ENCODE data around the gene RAB36.

Gene RAB36

DNA sequence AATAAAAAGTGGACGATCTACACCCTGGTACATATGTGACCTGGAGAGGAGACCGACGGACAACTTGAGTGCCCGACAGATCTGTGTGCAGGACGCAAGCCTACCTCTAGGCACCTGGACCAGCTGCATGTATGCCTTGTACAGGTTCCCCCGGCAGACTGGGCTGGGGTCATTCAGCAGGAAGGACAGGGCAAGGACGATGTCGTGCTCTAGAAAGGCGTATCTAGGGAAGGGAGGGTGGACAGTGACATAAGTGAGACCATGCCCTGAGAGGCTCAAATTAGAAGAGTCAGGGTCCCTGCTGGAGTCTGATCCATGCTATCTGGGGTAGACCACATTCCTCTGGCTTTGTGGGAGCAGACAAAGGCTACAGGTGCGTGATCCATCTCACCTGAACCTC, 11.4 kb upstream of the RAB36 start:
- in situ Hi-C loops (cut with MboI; ENCODE audit: low sequenced_read_pairs) = loop anchor here (25.0 kb wide), 1 partner anchor 253 kb away; no protein-coding TSS in a partner anchor

DNA sequence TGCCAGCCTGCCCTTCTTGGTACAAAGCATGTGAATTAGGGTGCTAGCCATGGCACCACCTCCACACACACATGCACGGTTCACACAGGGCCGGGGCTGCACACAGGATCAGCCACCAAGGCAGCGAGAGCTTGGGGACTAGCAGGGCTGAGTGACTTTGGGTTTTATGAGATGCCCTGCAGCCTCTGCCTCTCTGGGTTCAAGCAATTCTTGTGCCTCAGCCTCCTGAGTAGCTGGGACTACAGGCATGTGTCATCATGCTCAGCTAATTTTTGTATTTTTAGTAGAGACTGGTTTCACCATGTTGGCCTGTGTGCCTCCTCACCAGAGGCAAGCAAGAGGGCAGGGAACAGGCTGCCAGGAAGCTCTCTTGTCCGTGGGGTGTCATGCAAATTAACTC, 8.3 kb upstream of the RAB36 start:
- in situ Hi-C loops (cut with MboI; ENCODE audit: low sequenced_read_pairs) = loop anchor here (25.0 kb wide), 1 partner anchor 250 kb away; no protein-coding TSS in a partner anchor

DNA sequence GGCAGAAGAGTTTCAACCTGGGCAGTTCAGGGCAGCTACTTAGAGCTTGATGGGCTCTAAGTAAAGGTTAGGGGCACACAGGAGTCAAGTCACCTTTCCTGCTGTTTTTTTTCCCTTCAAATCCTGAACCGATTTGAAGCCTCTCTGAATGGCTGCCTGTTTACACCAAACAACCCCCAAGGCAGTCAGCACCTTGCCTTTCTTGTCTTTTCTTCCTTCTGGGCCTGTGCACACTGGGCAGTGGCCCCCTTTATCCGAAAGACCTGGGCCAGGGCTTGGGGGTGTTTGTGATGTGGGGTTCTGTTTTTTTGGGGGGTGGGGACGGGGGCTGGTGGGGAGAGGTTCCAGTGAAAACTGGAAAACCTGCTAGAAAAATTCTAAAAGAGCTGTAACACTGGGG, 7.8 kb upstream of the RAB36 start:
- in situ Hi-C loops (cut with MboI; ENCODE audit: low sequenced_read_pairs) = loop anchor here (25.0 kb wide), 1 partner anchor 250 kb away; no protein-coding TSS in a partner anchor

DNA sequence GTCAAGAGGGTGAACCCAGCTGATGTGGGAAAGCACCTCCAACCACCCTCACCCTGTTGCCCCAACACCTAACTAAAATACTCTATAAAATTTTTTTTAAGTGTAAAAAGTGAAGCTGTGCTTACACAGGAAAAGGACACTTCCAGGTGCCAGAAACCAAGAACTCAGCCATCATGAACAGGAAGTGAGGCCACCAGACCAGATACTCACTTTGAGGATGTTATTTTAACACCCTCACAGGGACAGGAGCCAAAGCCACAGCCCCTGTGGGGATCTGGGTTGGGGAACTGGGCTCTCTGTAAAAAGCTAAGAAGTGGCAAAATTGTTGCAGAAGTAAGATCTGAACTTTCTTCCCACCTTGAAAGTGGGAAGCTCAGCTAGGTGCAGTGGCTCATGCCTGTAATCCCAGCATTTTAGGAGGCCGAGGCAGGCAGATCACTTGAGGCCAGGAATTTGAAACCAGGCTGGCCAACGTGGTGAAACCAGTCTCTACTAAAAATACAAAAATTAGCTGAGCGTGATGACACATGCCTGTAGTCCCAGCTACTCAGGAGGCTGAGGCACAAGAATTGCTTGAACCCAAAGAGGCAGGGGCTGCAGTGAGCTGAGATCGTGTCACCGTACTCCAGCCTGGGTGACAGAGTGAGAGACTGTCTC, 7.2 kb upstream of the RAB36 start:
- in situ Hi-C loops (cut with MboI; ENCODE audit: low sequenced_read_pairs) = loop anchor here (25.0 kb wide), 1 partner anchor 249 kb away; no protein-coding TSS in a partner anchor

DNA sequence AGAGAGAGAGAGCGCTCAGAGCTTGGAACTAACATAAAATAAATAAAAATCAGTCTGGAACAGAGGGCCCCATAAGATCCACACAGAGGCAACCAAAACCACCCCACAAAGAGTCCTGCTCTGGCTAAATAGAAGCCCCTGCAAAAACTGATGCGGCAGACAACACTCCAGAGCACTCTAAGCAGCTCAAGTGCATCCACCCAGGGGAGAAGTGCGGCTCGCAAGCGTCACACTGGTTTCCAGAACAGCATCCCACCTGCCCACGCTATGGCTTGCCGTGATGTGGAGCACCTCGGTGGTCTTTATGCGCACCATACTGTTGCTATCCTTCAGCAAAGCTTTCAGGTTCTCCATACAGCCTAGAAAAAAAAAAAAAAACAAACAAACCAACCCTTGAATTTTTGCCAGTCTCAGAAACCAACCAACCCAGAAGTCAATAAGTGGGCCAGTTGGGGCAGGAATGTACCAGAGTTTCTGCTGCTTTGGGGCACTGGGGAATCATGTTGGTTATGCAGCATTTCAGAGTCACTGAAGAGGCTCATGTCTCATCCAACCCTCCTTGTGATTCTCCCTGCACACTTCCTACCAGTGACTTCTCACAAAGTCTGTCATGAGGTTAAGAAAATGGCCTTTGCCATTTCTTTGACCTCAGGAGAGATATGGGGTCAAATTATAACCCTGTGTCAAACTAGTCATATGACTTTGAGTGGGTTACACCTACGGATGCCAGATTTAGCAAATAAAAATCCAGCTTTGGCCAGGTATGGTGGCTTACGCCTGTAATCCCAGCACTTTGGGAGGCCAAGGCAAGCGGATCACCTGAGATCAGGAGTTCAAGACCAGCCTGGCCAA, 6.5 kb upstream of the RAB36 start:
- in situ Hi-C loops (cut with MboI; ENCODE audit: low sequenced_read_pairs) = loop anchor here (25.0 kb wide), 1 partner anchor 248 kb away; no protein-coding TSS in a partner anchor

DNA sequence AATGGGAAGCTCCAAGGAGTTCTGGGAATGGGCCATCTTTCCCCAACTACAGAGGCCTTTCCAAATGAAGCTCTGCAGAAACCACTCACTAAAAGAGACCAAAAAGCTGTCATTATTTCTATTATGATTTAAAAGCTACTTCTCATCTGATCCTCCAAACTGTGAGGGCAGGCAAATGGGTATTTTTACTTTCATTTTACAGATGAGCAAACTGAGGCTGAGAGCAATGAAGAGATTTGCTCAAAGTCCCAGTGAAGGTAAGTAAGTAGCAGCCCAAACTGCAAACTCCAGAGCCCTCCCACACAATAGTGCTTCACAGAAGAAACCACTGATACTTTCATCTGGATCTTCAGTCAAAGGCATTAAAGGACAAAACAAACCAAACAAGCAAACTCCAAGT, 4.9 kb upstream of the RAB36 start:
- in situ Hi-C loops (cut with MboI; ENCODE audit: low sequenced_read_pairs) = loop anchor here (25.0 kb wide), 1 partner anchor 247 kb away; no protein-coding TSS in a partner anchor

DNA sequence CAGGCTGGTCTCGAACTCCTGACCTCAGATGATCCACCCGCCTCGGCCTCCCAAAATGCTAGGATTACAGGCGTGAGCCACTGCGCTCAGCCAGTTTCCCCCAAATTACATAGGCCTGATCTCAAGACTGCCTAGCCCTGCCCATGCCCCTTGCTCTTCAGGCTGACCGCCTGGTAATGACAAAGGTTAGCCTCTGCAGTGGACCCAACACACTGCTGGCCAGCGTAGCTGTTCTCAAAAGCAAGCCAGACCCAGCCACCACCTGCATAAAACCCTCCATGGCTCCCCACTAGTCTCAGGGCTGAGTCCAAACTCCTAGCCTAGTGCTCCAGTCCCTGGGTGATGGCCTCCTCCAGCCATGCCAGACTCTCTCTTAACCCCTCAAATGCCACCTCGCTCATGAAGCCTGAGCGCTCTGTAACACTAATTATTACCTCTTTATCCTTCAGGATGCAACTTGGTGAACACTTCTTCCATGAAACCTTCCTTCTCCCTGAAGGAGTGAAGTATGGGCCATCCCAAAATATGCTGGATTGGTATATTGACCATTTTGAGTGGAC, 2.7 kb upstream of the RAB36 start:
- in situ Hi-C loops (cut with MboI; ENCODE audit: low sequenced_read_pairs) = loop anchor here (25.0 kb wide), 1 partner anchor 245 kb away; no protein-coding TSS in a partner anchor

DNA sequence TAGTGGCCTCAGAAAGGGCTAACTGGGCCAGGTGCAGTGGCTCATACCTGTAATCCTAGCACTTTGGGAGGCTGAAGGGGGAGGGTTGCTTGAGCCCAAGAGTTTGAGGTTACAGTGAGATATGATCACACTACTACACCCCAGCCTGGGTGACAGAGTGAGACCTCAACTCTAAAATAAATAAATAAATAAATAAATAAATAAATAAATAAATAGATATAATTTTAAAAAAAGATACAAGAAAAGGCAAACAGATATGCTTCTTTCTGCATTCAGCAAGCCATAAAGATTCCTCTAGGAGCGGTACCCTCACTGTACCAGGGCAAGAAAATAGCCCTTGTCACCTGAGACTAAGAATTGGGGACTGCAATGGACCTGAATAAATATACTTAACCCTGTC, 2.2 kb upstream of the RAB36 start:
- in situ Hi-C loops (cut with MboI; ENCODE audit: low sequenced_read_pairs) = loop anchor here (25.0 kb wide), 1 partner anchor 244 kb away; no protein-coding TSS in a partner anchor

DNA sequence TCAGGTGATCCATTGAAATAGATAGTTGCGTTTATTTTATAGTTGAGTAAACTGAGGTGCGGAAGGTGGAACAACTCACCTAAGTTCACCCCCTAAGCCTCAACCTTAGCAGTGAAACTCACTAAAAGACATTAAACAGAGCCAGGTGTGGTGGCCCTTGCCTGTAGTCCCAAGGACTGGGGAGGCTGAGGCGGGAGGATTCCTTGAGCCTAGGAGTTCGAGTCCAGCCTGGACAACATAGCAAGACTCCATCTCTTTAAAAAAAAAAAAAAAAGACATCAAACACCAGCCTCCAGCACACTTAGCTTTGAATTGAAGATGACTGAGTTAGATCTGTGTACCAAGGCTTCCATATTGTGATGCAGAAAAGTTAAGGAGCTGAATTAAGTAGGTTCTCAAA, 845 bp upstream of the RAB36 start:
- in situ Hi-C loops (cut with MboI; ENCODE audit: low sequenced_read_pairs) = loop anchor here (25.0 kb wide), 1 partner anchor 243 kb away; no protein-coding TSS in a partner anchor

DNA sequence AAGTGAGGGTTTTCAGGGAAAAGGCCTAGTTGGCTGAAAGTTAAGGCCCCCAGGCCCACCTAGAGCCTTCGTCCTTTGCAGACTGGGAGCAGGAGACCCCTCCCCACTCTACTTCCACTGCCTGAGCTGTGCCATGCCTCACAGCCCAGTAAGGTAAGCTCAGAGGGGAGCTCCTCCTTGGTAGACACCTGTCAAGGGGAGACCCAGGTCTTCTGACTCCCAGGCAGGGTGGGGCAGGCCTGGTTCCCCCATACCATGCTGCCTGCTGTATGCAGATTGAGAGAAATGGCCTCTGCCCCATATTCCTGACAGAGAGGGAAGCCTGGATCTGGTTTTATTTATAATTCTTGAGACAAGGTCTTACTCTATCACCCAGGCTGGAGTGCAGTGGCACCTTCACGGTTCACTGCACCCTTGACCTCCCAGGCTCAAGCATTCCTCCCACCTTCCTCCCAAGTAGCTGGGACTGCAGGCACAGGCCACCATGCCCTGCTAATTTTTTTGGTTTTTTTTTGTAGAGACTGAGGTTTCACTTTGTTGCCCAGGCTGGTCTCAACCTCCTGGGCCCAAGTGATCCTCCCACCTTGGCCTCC, 697 bp downstream of the RAB36 start:
- in situ Hi-C loops (cut with MboI; ENCODE audit: low sequenced_read_pairs) = loop anchor here (25.0 kb wide), 1 partner anchor 241 kb away; no protein-coding TSS in a partner anchor

DNA sequence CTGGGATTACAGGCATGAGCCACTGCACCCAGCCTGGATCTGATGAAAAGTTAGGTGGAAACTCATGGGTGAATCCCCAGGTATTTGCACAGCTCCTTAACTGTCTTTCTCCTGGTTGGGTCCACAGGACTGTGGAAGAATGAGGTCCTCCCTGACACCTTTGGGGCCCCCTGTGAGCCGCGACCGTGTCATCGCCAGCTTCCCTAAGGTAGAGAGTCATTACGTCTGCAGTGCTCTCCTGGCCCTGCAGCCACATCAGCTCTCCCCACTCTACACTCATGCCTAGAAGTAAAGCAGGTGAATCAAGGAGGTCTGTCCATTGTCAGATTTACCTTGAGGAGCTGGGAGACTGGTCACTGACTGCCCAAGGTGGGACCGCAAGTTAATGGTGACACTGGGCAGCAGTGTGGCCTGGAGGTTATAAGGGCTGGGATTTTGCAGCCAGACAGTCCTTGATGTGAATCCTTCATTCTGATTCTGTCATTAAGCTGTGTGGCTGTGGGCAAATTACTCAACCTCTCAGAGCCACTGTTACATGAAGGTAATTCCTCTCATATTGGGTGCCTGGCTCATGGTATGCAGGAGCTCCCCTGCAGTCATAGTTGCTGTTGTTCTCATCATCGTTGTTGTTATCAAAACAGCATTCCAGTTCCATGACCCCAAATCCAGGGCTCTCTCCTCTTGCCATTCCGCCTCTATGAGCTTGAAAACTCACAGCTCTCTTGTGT, 1.4 kb downstream of the RAB36 start:
- in situ Hi-C loops (cut with MboI; ENCODE audit: low sequenced_read_pairs) = loop anchor here (25.0 kb wide), 1 partner anchor 241 kb away; no protein-coding TSS in a partner anchor

DNA sequence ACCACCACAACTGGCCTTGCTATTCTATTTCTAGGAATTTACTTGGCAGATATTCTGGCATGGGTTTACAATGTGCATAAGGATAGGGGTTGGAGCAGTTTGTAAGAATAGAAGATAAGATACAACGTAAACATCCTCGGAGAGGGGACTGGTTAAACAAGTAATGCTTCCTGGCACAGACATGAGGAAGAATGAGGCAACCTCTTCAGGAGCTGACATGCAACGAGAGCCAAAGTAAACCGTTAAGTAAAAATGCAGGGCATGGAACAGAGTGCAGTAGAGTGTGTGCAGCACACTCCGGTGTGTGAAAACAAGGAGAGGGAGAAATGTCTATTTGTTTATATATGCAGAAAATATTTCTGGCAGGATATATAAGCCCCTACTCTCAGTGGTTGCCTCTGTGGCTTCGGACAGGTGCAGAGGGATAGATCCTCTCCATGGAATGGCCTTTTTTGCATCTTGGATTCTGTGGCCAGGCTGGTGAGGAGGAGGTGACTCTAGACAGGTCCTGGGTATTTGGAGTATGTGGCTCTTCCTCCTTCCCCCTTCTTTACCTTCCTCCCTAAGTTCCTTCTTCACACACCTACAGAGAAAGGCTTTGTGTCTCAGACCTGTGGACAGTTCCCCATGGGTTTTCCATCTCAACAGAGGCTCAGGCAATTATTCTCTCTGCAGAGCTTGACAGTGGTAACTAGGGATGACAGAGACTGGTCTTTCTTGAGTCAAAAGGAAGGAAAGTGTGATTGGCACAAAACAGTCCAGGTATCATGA, 2.5 kb downstream of the RAB36 start:
- in situ Hi-C loops (cut with MboI; ENCODE audit: low sequenced_read_pairs) = loop anchor here (25.0 kb wide), 1 partner anchor 239 kb away; no protein-coding TSS in a partner anchor

DNA sequence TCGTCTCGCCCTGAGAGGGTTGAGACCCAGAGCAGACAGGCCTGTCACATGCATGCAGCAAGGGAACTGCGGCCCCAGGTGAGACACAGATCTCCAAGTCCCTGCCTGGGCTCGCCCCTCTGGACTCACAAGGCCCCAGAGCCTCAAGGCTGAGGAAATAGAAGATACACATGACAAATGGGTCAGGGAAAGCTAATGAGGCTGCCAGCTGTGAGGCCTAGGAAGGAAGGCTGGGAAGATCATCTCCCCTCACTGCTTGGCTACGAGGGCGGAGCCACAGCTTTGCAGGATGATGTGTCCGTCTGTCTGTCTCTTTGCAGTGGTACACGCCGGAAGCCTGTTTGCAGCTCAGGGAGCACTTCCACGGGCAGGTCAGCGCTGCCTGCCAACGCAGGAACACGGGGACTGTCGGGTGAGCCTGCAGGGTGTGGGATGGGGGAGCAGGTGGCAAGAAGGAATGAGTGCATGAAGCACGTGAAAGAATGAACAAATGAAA, 4.5 kb downstream of the RAB36 start:
- in situ Hi-C loops (cut with MboI; ENCODE audit: low sequenced_read_pairs) = loop anchor here (25.0 kb wide), 1 partner anchor 238 kb away; no protein-coding TSS in a partner anchor

DNA sequence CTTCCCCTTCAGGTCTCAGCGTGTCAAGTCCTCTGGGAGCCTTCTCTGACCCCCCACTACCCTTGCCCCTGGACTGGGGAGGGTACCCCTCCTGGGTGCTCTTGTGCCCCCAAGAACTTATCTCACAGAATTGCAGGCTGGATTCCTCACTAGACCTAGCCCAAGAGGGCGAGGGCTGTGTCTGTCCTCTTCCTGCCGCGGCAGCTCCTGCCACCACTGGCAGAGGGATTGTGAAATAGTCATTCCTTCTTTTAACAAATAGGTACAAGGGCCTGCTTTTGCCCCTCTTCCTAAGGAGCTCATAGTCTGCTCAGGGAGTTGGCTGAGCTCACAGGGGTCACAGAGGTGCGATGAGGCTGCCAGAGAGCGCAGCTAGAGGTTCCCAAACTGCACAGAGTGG, 5.5 kb downstream of the RAB36 start:
- in situ Hi-C loops (cut with MboI; ENCODE audit: low sequenced_read_pairs) = no loop called here

DNA sequence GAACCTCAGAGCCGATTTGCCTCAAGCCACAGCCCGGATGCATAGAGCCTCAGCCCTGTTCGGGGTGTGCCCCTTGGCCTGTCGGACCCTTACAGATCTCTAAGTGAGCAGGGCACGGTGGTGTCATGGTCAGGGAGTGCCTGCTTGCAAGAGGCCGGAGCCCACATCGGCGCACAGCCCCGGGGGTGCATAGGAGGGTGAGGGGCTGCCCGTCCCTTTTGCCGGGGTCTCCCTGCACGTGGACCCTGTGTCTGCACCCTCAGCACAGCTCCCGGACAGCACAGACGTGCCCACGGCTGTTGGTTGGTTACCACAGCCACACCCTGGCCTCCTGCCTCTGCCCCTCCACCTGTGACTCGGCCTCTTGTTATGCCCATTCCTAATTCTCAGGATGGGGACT, 6.5 kb downstream of the RAB36 start:
- in situ Hi-C loops (cut with MboI; ENCODE audit: low sequenced_read_pairs) = no loop called here

DNA sequence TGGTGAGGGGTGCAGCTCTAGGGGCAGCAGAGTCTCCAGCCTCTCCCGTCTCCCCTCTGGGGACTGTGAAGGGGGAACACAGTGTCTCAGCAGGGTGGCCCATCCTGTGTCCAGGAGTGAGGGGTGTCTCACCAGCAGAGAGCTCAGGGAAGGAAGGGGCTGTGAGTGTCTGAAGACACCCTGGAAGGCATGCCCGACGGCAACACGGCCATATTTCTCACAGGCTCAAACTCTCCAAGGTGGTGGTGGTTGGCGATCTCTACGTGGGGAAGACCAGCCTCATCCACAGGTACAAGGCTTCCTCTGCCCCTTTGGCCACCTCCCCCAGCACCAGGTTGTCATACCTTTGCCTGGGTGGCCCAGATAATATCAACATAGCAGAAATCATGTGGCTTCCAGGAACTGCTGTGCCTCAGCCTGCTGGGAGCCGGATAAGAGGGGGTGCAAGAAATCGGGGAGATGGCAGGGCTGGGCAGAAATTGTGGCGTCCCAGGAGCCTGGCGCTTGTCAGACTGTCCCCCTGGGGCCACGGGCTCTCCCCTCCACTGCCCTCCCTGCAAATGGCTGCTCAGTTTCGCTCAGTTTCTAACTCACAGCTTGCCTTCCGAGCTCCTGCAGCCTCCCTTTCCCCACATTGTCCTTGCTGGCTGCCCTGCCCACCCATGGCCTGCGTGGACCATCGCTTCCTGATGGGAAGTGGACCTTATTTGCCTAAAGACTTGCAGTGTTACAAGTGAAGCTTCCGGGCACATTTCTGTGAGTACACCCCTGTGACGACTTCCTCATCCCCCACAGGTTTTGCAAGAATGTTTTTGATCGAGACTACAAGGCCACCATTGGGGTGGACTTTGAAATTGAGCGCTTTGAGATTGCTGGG, 7.2 kb downstream of the RAB36 start:
- in situ Hi-C loops (cut with MboI; ENCODE audit: low sequenced_read_pairs) = no loop called here

DNA sequence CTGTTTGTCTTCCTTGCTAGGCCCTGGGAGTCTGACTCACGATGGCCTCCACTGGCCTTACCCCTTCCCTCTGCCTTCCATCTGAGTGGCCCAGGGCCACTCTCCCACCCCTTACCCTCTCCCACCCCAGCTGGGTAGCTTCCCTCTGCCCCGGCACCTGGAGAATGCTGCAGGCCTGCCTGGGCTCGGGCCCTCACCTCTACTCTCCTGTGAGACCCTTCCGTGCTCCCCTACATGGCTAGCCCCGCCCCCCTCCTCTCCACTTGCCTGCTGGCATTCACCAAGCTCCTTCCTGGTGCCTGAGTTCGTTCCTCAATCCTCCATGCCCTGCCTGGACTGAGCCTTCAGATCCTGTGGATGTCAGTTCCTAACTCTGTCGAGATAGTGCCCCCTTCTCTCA, 8.7 kb downstream of the RAB36 start:
- in situ Hi-C loops (cut with MboI; ENCODE audit: low sequenced_read_pairs) = no loop called here

DNA sequence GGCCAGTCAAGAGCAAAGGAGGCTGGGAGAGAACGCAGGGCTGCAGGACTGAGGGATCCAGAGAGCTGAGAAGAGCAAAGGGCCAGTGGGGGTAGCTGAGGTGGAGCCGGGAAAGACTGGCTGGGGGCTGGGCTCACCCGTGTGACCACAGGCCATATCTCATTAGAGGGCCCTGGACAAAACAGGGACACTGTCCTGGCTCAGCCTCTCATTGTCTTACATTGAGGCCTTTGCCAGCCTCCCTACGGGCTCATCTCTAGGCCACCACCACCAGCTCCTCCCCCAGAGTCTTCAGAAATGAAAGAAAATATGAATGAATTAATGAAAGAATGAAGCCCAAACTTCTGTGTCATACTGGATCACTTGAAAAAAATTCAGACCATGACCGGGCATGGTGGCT, 9.2 kb downstream of the RAB36 start:
- in situ Hi-C loops (cut with MboI; ENCODE audit: low sequenced_read_pairs) = no loop called here

Measured in HL-60/S4 (cell line).